ENCODE results near the gene IL19. TPM values are rescaled to one million over a fixed set of nuclear protein-coding genes. Genes with fewer than 3 reads are reported as not detected.

Gene IL19
- total RNA-seq, 1 experiment from 2014 or later = not detected

DNA sequence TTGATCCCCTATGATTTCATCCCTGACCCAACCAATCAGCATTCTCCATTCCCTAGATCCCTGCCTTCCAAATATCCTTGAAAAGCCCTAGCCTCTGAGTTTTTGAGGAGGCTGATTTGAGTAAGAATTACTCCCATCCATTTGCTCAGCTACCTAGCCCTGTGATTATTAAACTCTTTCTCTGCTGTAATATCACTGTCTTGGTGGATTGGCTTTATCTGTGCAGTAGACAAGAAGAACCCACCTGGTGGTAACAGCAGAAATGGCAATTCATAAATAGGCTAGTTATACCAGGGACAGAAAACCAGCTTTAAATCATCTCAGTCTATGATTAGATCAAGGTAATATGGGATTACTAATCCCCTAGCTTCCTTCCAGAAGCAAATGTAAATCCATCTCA is 107.9 kb downstream of the IL19 start:
- ATAC-seq = no peak
- Mint-ChIP-seq H3K9me3 (peaks cover 60% of the 10 kb centered on the region), H3K36me3 (peaks cover 22% of the 10 kb centered on the region), H3K4me3 (no peak overlapping the region), H3K27me3 (ENCODE audit: low read depth) (no peaks in the 10 kb centered on the region; the same call in none of the 2 replicates), H3K4me1 (no peaks in the 10 kb centered on the region), H3K27ac (no peak overlapping the region)
- no peak for DNase-seq (ENCODE audit: low spot score)
- CTCF ChIA-PET = interaction anchor here (0.8 to 1.2 kb wide), 6 partner anchors 13 to 220 kb away, joined by 3 read pairs; partner anchors contain the start of gene IL20
- POLR2A ChIA-PET = no interaction called here
- TF ChIP-seq, protein P1, sequence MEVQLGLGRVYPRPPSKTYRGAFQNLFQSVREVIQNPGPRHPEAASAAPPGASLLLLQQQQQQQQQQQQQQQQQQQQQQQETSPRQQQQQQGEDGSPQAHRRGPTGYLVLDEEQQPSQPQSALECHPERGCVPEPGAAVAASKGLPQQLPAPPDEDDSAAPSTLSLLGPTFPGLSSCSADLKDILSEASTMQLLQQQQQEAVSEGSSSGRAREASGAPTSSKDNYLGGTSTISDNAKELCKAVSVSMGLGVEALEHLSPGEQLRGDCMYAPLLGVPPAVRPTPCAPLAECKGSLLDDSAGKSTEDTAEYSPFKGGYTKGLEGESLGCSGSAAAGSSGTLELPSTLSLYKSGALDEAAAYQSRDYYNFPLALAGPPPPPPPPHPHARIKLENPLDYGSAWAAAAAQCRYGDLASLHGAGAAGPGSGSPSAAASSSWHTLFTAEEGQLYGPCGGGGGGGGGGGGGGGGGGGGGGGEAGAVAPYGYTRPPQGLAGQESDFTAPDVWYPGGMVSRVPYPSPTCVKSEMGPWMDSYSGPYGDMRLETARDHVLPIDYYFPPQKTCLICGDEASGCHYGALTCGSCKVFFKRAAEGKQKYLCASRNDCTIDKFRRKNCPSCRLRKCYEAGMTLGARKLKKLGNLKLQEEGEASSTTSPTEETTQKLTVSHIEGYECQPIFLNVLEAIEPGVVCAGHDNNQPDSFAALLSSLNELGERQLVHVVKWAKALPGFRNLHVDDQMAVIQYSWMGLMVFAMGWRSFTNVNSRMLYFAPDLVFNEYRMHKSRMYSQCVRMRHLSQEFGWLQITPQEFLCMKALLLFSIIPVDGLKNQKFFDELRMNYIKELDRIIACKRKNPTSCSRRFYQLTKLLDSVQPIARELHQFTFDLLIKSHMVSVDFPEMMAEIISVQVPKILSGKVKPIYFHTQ (CRISPR knock-in tag; IDR thresholded peaks at IDR 0.05) = no peak
- no peak for TF ChIP-seq ELF4 (CRISPR knock-in tag; IDR thresholded peaks at IDR 0.05; ENCODE audit: low read depth)
- TF ChIP-seq JAZF1 (CRISPR knock-in tag; IDR thresholded peaks at IDR 0.05) = no peak
- TF ChIP-seq SMAD4 (CRISPR knock-in tag; IDR thresholded peaks at IDR 0.05) = no peak
- TF ChIP-seq ETV6 (CRISPR knock-in tag; IDR thresholded peaks at IDR 0.05) = no peak
- TF ChIP-seq NFYB (CRISPR knock-in tag; conservative IDR thresholded peaks at IDR 0.05; ENCODE audit: low read depth) = no peak
- no peak for TF ChIP-seq HMGA2 (CRISPR knock-in tag; IDR thresholded peaks at IDR 0.05)
- TF ChIP-seq RELA (CRISPR knock-in tag; IDR thresholded peaks at IDR 0.05; ENCODE audit: borderline replicate concordance) = no peak
- TF ChIP-seq ZNF138 (CRISPR knock-in tag; conservative IDR thresholded peaks at IDR 0.05) = no peak
- no peak for TF ChIP-seq CREM (CRISPR knock-in tag; IDR thresholded peaks at IDR 0.05)
- TF ChIP-seq ZNF396 (CRISPR knock-in tag; IDR thresholded peaks at IDR 0.05; ENCODE audit: borderline replicate concordance) = no peak
- TF ChIP-seq CTCF (IDR thresholded peaks at IDR 0.05) = no peak
- no peak for TF ChIP-seq USF2 (CRISPR knock-in tag; IDR thresholded peaks at IDR 0.05)
- TF ChIP-seq RORB (CRISPR knock-in tag; IDR thresholded peaks at IDR 0.05) = no peak

DNA sequence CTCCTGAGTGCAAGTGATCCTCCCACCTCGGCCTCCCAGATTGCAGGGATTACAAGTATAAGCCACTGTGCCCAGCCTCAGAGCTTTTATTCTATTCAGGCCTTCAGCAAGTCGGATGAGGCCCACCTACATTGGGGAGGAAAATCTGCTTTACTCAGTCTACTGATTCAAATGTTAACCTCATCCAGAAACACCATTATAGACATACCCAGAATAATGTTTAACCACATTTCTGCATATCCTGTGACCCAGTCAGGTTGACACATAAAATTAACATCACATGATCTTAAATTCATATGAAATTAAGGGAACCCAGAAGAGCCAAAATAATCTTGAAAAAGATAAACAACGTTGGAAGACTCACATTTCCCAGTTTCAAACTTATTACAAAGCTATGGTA is 109.7 kb downstream of the IL19 start:
- CTCF ChIA-PET = no interaction called here
- Mint-ChIP-seq H3K27ac (no peak overlapping the region), H3K4me1 (no peaks in the 10 kb centered on the region), H3K36me3 (peaks cover 22% of the 10 kb centered on the region), H3K27me3 (ENCODE audit: low read depth) (no peaks in the 10 kb centered on the region; the same call in none of the 2 replicates), H3K4me3 (no peak overlapping the region), H3K9me3 (peaks cover 56% of the 10 kb centered on the region)
- ATAC-seq = no peak
- POLR2A ChIA-PET = no interaction called here
- no peak for DNase-seq (ENCODE audit: low spot score)
- TF ChIP-seq CREB1 (CRISPR knock-in tag; IDR thresholded peaks at IDR 0.05) (no peak), HMGA2 (CRISPR knock-in tag; IDR thresholded peaks at IDR 0.05) (no peak), NR1H2 (CRISPR knock-in tag; IDR thresholded peaks at IDR 0.05) (no peak), ZBTB43 (CRISPR knock-in tag; IDR thresholded peaks at IDR 0.05) (no peak), NR2C2 (CRISPR knock-in tag; IDR thresholded peaks at IDR 0.05) (no peak), ZNF121 (CRISPR knock-in tag; IDR thresholded peaks at IDR 0.05) (no peak), JUN (CRISPR knock-in tag; IDR thresholded peaks at IDR 0.05) (no peak), GABPB1 (CRISPR knock-in tag; IDR thresholded peaks at IDR 0.05) (no peak), ATF6 (CRISPR knock-in tag; IDR thresholded peaks at IDR 0.05) (no peak), E2F1 (CRISPR knock-in tag; IDR thresholded peaks at IDR 0.05) (no peak), CBFB (CRISPR knock-in tag; IDR thresholded peaks at IDR 0.05; ENCODE audit: low read depth) (no peak), NR3C1 (CRISPR knock-in tag; conservative IDR thresholded peaks at IDR 0.05; ENCODE audit: low read depth) (no peak), ZNF263 (CRISPR knock-in tag; IDR thresholded peaks at IDR 0.05; ENCODE audit: low read depth) (no peak)
- TF ChIP-seq, protein P2, sequence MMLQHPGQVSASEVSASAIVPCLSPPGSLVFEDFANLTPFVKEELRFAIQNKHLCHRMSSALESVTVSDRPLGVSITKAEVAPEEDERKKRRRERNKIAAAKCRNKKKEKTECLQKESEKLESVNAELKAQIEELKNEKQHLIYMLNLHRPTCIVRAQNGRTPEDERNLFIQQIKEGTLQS (CRISPR knock-in tag; conservative IDR thresholded peaks at IDR 0.05) = no peak
- TF ChIP-seq, protein P3, sequence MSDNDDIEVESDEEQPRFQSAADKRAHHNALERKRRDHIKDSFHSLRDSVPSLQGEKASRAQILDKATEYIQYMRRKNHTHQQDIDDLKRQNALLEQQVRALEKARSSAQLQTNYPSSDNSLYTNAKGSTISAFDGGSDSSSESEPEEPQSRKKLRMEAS (CRISPR knock-in tag; IDR thresholded peaks at IDR 0.05) = no peak

Measured in WTC11 (cell line).